HG03196 (cell line): ENCODE data around the gene UPB1.

Experiments
- ATAC-seq: cut with Tn5 transposase; IDR thresholded peaks from one replicate; pipeline ENCODE4 v1.9.1; 2021; ENCODE audit not compliant: unreplicated experiment

Gene UPB1

DNA sequence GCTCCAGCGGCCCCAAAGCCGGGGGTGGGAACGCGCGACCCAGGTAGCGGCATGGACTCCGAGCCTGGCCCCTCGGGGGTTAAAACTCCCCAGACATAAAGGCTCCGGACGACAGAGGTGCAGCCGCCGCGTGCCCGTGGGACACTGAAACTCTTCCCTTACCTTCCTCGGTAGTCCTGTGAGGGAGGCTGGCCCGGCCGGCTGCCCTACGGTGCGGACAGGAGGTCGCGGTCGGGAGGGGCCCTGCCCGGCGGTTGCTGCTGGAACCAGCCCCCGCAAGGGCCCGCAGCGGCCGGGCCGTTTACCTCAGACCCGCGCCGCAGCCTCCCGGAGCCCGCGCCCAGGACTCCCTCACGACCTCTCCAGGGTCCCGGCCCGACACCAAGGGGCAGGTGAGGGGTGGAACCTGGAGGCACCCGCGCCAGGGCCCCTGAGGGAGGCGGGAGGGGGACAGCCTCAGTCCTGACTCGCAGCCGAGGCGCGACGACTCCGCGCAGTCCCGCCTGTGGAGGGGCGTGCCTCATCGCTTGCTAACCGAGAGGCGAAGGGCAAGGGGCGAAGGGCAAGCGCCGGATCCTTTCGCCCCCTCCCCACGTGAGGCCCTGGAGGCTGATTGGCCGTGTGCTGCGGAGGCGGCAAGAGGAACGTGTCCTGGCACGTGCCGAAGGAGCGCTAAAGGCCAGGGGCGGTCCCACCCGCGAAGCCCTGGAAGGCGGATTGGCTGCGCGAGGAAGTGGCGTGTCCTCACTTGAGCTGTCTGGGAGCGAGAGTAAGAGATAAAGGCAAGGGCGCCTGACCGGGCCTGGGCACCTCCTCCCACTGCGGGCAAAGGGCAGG, at the start of gene UPB1:
Gene UPB1 (plus strand): TSS at position 805 of the 837 bp plus-strand sequence. CDS start 72 bp downstream, outside the sequence.
- ATAC-seq = no peak

DNA sequence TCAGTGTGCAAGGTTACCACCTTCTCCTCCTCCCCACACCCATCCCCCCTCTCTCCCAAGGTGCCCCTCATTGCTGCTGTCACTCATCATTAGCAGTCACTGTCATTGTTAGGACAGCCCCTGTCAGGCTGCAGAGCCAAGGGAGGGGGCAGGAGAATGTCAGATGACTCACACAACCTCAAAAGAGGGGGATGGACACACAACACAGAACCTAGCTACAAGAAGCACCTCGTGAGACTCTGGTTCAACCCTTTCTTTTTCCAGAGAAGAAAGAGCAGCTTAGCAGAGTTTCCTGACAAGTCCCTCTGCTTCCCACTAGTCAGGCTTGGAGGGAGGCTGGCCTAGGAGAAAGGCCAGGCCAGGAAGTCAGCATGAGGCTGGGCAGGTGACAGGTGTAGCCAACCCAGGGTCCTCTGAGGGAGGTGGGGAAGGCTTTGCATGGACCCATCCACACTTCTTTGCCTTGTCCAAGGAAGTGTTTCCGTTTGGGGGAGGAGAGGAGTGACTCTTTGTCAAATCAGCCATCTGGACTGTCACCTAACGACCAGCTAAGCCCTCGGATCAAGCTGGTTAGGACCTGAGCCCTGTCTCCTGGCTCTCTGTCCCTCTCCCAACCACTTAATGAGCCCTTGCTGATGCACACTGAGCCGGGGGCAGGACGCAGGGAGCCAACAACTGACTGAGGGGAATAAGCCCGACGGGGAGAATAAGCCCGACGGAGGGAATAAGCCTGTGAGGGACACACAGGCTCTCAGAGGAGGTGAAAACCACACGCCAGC, 49.5 kb upstream of the UPB1 start:
- ATAC-seq = no peak

- ATAC-seq = no peak
These were observed 48.9 kb upstream of the UPB1 start for GRCh38 chr22:24446260-24446611.

DNA sequence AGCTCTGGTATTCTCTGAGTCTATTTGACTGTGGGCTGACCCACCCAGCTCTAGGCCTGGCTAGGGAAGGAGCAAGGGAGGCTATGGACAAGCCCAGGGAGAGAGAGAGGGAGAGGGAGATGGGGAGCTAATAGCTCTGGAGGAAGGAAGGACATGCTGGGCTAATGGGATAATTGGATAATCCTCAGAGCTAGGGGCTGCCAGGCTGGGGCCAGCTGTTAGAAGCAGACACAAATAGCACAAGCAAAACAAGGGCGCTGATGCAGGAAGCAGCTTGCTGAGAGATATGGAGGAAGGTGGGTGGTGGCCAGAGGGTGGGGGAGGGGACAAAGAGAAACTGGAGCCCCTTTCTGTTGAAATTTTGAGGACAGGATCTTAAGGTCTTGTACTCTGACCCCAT, 44.5 kb upstream of the UPB1 start:
- ATAC-seq = no peak

DNA sequence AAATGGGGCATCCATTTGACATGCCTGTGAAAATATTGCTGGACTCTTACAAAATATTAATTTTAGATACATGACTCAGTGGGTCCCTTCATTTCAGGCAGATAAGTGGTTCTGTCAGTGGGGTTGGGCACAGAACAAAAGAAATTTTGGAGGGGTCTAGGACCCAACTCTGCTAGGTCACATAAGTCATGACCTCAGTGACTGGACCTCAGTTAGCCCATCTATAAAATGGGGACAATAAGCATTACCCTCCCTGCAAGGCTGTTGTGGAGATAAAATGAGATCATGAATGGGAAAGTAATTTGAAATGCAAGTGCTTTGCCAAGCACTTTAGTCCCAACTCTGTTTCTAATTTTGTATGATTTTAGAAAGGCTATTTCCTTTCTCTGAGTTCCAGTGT, 44.0 kb upstream of the UPB1 start:
- ATAC-seq = no peak

- ATAC-seq = no peak
These were observed 41.3 kb upstream of the UPB1 start for GRCh38 chr22:24453853-24454252.

DNA sequence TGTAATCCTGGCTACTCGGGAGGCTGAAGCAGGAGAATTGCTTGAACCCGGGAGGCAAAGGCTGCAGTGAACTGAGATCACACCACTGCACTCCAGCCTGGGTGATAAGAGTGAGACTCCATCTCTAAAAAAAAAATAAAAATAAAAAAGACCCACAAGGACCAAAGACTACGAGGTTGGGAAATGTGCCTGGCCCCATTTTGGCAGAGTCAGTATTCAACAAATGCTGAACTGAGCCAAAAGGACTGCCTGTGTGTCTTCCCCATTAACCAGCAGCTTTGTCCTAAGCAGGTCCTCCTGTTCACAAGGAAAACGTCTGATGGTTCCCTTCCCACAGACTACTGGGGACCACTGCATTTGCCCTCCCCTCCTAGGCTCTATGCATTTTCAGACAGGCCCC, 40.1 kb upstream of the UPB1 start:
- ATAC-seq = no peak

- no peak for ATAC-seq
These were observed 39.2 kb upstream of the UPB1 start for GRCh38 chr22:24455751-24456426.

- ATAC-seq = no peak
These were observed 37.2 kb upstream of the UPB1 start for GRCh38 chr22:24457894-24458420.

DNA sequence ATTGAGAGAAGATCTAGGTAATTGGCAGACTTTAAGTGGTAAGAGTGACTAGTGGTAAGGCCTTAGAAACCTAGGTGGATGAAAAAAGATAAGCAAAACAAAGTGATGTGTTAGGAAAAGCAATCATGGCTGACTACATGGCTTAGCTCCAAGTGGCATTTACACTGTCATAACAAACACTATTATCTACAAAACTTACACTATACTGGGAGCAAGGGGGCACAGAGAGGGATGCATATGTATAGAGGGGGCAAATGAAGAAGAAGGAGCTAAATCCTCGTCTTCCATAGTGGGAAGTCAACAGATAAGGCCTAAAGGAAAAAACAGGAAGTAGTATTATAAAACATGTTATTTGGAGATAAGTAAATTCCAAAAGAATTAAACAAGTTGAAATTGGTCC, 35.2 kb upstream of the UPB1 start:
- no peak for ATAC-seq

DNA sequence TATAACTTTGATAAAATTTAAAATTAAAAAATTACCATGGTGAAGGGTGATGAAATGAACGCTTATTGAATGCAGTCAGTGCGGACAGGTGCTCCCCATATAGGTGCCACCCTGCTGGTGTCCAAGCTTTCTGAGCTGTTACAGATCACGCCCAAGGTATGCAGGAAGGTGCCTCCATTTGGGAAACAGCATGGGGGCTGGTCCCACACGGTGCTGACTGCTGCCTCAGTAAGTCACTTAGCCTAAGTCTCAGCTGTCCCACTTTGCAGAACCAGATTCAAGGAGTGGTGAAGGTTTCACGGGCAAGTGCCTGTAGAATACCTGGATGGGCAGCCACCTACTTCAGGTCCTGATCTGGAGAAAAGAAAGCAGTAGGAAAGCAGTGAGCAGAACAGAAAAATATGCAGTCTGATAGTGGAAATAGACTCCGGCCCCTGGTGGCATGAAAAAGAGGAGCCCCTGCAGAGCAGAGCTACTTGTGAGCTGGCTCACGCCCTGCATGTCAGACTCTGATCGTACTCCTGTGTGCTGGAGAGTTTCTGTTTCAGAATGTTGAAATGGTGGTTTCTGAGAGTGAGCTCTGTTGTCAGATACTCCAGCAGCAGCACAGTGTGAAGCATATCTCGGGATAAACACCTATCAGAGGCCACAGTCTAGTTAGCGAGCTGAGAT, 34.6 kb upstream of the UPB1 start:
- ATAC-seq = no peak

GRCh38 chr22:24463071-24463760, 31.9 kb upstream of the UPB1 start:
- no peak for ATAC-seq

GRCh38 chr22:24465566-24465965, 29.6 kb upstream of the UPB1 start:
- no peak for ATAC-seq

DNA sequence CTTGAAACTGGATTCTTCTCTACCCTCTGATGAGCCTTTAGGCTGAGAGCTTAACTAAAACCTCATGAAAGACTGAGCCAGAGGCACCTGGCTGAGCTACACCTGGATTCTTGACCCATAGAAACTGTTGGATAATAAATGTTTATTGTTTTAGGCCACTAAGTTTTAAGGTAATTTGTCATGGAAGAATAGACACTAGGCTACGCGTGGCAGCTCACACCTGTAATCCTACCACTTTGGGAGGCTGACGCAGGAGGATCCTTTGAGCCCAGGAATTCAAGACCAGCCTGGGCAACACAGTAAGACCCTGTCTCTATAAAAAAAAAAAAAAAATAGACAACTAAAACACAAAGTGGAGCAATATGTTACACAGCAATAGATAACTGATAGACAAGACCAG, 29.2 kb upstream of the UPB1 start:
- ATAC-seq = no peak

GRCh38 chr22:24466716-24467328, 28.3 kb upstream of the UPB1 start:
- no peak for ATAC-seq

DNA sequence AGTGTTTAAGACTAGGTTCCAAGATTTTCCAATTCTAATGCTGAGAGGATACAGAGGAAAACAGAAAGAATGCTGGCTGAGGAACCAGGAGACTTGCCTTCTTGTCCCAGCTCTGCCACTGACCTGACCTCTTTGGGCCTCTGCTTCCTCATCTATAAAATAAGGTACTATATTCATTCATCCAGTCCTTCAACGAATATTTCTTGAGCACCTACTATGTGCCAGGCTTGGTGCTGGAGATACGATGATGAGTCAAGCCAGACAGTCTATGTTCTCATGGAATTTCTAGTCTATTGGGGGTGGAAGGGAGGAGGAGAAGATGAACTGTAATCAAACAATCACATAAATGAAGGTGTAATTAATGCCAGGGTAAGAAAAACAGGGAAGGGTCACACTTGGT, 27.8 kb upstream of the UPB1 start:
- no peak for ATAC-seq

DNA sequence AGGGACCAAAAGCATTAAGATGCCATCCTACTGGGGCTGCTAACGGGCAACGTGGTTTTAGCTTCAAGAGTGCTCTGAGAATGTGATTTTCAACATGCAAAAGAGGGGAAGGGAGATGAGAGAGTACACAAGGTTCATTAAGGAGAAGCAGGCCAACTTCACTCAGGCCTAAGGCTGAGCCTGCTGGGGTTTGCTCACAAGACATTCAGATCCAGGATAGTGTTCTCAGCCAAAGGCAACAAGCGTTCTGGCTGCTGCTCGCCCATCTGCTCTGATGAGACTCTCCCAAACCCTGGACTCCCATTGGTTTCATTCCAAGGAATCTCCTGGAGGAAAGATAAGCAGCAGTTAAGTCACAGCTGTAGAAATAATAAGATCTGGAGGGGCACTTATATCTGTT, 23.6 kb upstream of the UPB1 start:
- no peak for ATAC-seq

GRCh38 chr22:24473284-24473683, 21.8 kb upstream of the UPB1 start:
- no peak for ATAC-seq

- no peak for ATAC-seq
These were observed 20.9 kb upstream of the UPB1 start for GRCh38 chr22:24474221-24474620.

DNA sequence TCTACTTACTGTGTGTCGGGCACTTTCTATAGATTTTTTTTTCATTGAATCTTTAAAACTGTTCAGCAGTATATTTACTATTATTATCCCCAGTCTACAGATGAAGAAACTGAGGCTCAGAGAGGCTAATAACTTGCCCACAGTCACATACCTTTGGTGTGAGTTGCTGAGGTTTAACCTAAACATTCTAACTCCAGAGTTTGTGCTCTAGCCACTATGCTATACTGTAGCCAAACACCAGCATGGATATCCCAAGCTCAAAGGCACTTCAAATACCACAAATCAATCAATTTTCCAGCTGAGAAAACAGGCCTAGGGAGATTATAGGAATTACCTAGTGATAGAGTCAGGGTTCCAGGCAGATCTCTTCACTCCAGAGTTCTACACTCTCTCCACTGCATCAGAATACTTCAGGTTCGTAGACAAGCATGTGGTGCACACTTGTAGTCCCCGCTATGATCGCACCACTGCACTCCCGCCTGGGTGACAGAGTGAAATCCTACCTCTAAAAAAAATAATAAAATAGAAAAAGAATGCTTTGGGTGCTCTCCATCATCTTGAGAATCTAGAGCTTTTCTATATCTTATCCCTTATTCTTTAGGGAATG, 20.4 kb upstream of the UPB1 start:
- no peak for ATAC-seq
